HepG2 (cell line): ENCODE results near the gene DTNB. TPM values are rescaled to one million over a fixed set of nuclear protein-coding genes. Genes with fewer than 3 reads are reported as not detected.

ENCODE experiments used
- BRCA1 ChIP-seq: sonication (generic); formaldehyde crosslinking; IDR thresholded peaks from 2 replicates; pipeline ENCODE4 v1.4.0; 2020; ENCODE audit warnings: missing genetic modification reagents
- ESRRA ChIP-seq: sonication (generic); formaldehyde crosslinking; IDR thresholded peaks from 2 replicates; pipeline ENCODE4 v1.5.1; 2020; ENCODE audit warnings: mild to moderate bottlenecking, low read depth, missing genetic modification reagents
- FOXC1 ChIP-seq: sonication (generic); formaldehyde crosslinking; IDR thresholded peaks from 2 replicates; pipeline ENCODE4 v1.8.0; 2022; ENCODE audit warnings: mild to moderate bottlenecking, missing genetic modification reagents, borderline replicate concordance
- FOXP1 ChIP-seq, 2 experiments: fragments of 450-650 bp in 1 of 2; IDR thresholded peaks; 2 replicates each; pipeline ENCODE4 v1.6.1; 2017 to 2018; ENCODE audit warnings: antibody characterized with exemption in 1 of 2
- HCFC1 ChIP-seq: fragments of 150-350 bp; IDR thresholded peaks from 2 replicates; pipeline ENCODE4 v1.6.1; 2014; ENCODE audit warnings: low read depth, low read length
- HDAC1 ChIP-seq: sonication (generic); formaldehyde crosslinking; IDR thresholded peaks from 2 replicates; pipeline ENCODE4 v1.5.1; 2020; ENCODE audit warnings: mild to moderate bottlenecking, missing genetic modification reagents
- HNF1A ChIP-seq, 2 experiments: sonication (generic) in 1 of 2; formaldehyde crosslinking in 1 of 2; IDR thresholded peaks; 2 replicates each; pipeline versions ENCODE4 v1.4.0 to v1.6.1; 2016 to 2020; ENCODE audit warnings: borderline replicate concordance in 1 of 2, low read depth in 1 of 2, mild to moderate bottlenecking in 1 of 2, missing genetic modification reagents in 1 of 2
- PITX1 ChIP-seq: sonication (generic); formaldehyde crosslinking; IDR thresholded peaks from 2 replicates; pipeline ENCODE4 v1.5.1; 2020; ENCODE audit warnings: mild to moderate bottlenecking, missing genetic modification reagents
- RXRA ChIP-seq: sonication (generic); formaldehyde crosslinking; IDR thresholded peaks from 2 replicates; pipeline ENCODE4 v1.5.1; 2020; ENCODE audit warnings: missing genetic modification reagents
- SMAD1 ChIP-seq: sonication (generic); formaldehyde crosslinking; IDR thresholded peaks from 2 replicates; pipeline ENCODE4 v1.4.0; 2020; ENCODE audit warnings: missing genetic modification reagents, low read depth, mild to moderate bottlenecking, borderline replicate concordance
- SRSF1 ChIP-seq: fragments of 200-400 bp; formaldehyde crosslinking; optimal IDR thresholded peaks from 2 replicates; pipeline ENCODE3; 2017; ENCODE audit warnings: mild to moderate bottlenecking, low read depth, low read length, moderate library complexity
- TRIM22 ChIP-seq: fragments of 450-650 bp; IDR thresholded peaks from 2 replicates; pipeline ENCODE4 v1.6.1; 2017
- ZBTB20 ChIP-seq: sonication (generic); formaldehyde crosslinking; IDR thresholded peaks from 2 replicates; pipeline ENCODE4 v1.8.1; 2023; ENCODE audit warnings: missing genetic modification reagents, low read depth, mild to moderate bottlenecking, borderline replicate concordance
- ZFAT ChIP-seq: sonication (generic); formaldehyde crosslinking; conservative IDR thresholded peaks from 2 replicates; pipeline ENCODE4 v1.8.1; 2023; ENCODE audit warnings: missing genetic modification reagents, inconsistent platforms
- ZFP91 ChIP-seq: sonication (generic); formaldehyde crosslinking; IDR thresholded peaks from 2 replicates; pipeline ENCODE4 v1.9.0; 2022; ENCODE audit warnings: missing genetic modification reagents, mild to moderate bottlenecking, borderline replicate concordance
- ZNF44 ChIP-seq: sonication (generic); formaldehyde crosslinking; IDR thresholded peaks from 2 replicates; pipeline ENCODE4 v1.5.1; 2020; ENCODE audit warnings: mild to moderate bottlenecking, missing genetic modification reagents
- polyA plus RNA-seq, 8 experiments: library from polyadenylated mRNA; depleted of rRNA in 3 of 8; stranded (reverse) in 7 of 8; unstranded in 1 of 8; fragments of >200 nt; fragmentation: Illumina TruSeq in 4 of 8; extraction: Trizol in 4 of 8; gene quantifications; 2 replicates each; pipeline versions ENCODE4 v1.2.1 to v1.2.3, GENCODE V29; 2011 to 2016; ENCODE audit warnings: low read depth in 4 of 8, missing spikeins in 1 of 8, mixed read lengths in 1 of 8; ENCODE audit not compliant: insufficient read depth in 1 of 8
- total RNA-seq, 5 experiments: library from RNA; depleted of rRNA; stranded (reverse); fragments of >200 nt; fragmentation: Illumina TruSeq; extraction: Trizol; gene quantifications; 2 replicates each; pipeline ENCODE4 v1.2.3, GENCODE V29; 2016; ENCODE audit warnings: low read depth in 1 of 5
- TF ChIP-seq, protein P1 (sequence below): sonication (generic); formaldehyde crosslinking; IDR thresholded peaks from 2 replicates; pipeline ENCODE4 v1.4.0; 2020; ENCODE audit warnings: low read depth, mild to moderate bottlenecking, missing genetic modification reagents
- TF ChIP-seq, protein P2 (sequence below): sonication (generic); formaldehyde crosslinking; IDR thresholded peaks from 2 replicates; pipeline ENCODE4 v1.5.0; 2020; ENCODE audit warnings: mild to moderate bottlenecking, missing genetic modification reagents

DTNB gene
- total and polyA plus RNA-seq, 2 of the 13 experiments (the other 11 are each of a cell fraction or from before 2014, with no cell fraction given): 14.4 to 23.9 TPM

GRCh38 chr2:25339791-25340180 is 333.6 kb downstream of the DTNB start (continued):
- TF ChIP-seq ESRRA (CRISPR knock-in tag) (no peak), PITX1 (CRISPR knock-in tag) (peak; percentile 15; the same call in 1 of the 2 replicates), ZFAT (CRISPR knock-in tag) (no peak), FOXC1 (no peak), RXRA (CRISPR knock-in tag) (no peak), ZFP91 (CRISPR knock-in tag) (peak; percentile 52; the same call in 1 of the 2 replicates), TRIM22 (no peak), HNF1A (IDR thresholded peaks at IDR 0.05; ENCODE audit: low read depth) (no peak), HNF1A (CRISPR knock-in tag; IDR thresholded peaks at IDR 0.05; ENCODE audit: borderline replicate concordance) (no peak), HCFC1 (no peak), HDAC1 (CRISPR knock-in tag) (0 out of 2 replicates have a peak, but pooled peaks have one; percentile 24), BRCA1 (CRISPR knock-in tag) (no peak), ZBTB20 (no peak), SMAD1 (CRISPR knock-in tag) (no peak), SRSF1 (peak; percentile 79), ZNF44 (CRISPR knock-in tag) (0 out of 2 replicates have a peak, but pooled peaks have one; percentile 50), FOXP1 (IDR thresholded peaks at IDR 0.05) (no peak), FOXP1 (CRISPR knock-in tag; IDR thresholded peaks at IDR 0.05) (no peak)
- TF ChIP-seq, protein P1, sequence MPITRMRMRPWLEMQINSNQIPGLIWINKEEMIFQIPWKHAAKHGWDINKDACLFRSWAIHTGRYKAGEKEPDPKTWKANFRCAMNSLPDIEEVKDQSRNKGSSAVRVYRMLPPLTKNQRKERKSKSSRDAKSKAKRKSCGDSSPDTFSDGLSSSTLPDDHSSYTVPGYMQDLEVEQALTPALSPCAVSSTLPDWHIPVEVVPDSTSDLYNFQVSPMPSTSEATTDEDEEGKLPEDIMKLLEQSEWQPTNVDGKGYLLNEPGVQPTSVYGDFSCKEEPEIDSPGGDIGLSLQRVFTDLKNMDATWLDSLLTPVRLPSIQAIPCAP (CRISPR knock-in tag): no peak
- TF ChIP-seq, protein P2, sequence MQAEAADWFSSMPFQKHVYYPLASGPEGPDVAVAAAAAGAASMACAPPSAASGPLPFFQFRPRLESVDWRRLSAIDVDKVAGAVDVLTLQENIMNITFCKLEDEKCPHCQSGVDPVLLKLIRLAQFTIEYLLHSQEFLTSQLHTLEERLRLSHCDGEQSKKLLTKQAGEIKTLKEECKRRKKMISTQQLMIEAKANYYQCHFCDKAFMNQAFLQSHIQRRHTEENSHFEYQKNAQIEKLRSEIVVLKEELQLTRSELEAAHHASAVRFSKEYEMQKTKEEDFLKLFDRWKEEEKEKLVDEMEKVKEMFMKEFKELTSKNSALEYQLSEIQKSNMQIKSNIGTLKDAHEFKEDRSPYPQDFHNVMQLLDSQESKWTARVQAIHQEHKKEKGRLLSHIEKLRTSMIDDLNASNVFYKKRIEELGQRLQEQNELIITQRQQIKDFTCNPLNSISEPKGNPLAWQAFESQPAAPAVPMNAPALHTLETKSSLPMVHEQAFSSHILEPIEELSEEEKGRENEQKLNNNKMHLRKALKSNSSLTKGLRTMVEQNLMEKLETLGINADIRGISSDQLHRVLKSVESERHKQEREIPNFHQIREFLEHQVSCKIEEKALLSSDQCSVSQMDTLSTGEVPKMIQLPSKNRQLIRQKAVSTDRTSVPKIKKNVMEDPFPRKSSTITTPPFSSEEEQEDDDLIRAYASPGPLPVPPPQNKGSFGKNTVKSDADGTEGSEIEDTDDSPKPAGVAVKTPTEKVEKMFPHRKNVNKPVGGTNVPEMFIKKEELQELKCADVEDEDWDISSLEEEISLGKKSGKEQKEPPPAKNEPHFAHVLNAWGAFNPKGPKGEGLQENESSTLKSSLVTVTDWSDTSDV (CRISPR knock-in tag): 0 out of 2 replicates have a peak, but pooled peaks have one; percentile 11
